SK-N-SH treated with all-trans-retinoic acid at 6 μM for 48 hours (cell line): ENCODE data around the gene ZFAND5.

Experiments
- BACH2 ChIP-seq: fragments of 250-450 bp; sonication (Bioruptor Pico); IDR thresholded peaks from 2 replicates; pipeline ENCODE4 v1.9.0; 2021; ENCODE audit warnings: mild to moderate bottlenecking, borderline replicate concordance
- CREB5 ChIP-seq: fragments of 250-450 bp; sonication (Bioruptor Pico); IDR thresholded peaks from 2 replicates; pipeline ENCODE4 v1.5.1; 2020; ENCODE audit warnings: low read depth, mild to moderate bottlenecking, moderate library complexity
- POU6F1 ChIP-seq: fragments of 250-450 bp; sonication (Bioruptor Pico); IDR thresholded peaks from 2 replicates; pipeline ENCODE4 v1.8.0; 2021; ENCODE audit warnings: low read depth, mild to moderate bottlenecking, moderate library complexity, borderline replicate concordance
- PPARA ChIP-seq: fragments of 250-450 bp; sonication (Bioruptor Pico); IDR thresholded peaks from 2 replicates; pipeline ENCODE4 v1.5.0; 2020; ENCODE audit warnings: mild to moderate bottlenecking, borderline replicate concordance
- RARB ChIP-seq: fragments of 250-450 bp; sonication (Bioruptor Pico); IDR thresholded peaks from 2 replicates; pipeline ENCODE4 v1.8.0; 2021; ENCODE audit warnings: mild to moderate bottlenecking, moderate library complexity
- TOX ChIP-seq: fragments of 250-450 bp; sonication (Bioruptor Pico); IDR thresholded peaks from 2 replicates; pipeline ENCODE4 v1.8.0; 2021; ENCODE audit warnings: mild to moderate bottlenecking, moderate library complexity, borderline replicate concordance
- ZFP3 ChIP-seq: fragments of 250-450 bp; sonication (Bioruptor Pico); IDR thresholded peaks from 2 replicates; pipeline ENCODE4 v1.5.0; 2020; ENCODE audit warnings: mild to moderate bottlenecking, moderate library complexity
- ZFP30 ChIP-seq: fragments of 450-650 bp; formaldehyde crosslinking; IDR thresholded peaks from 2 replicates; pipeline ENCODE4 v1.5.0; 2022; ENCODE audit warnings: mild to moderate bottlenecking, moderate library complexity
- ZNF70 ChIP-seq: fragments of 450-650 bp; formaldehyde crosslinking; IDR thresholded peaks from 2 replicates; pipeline ENCODE4 v1.5.0; 2020; ENCODE audit warnings: mild to moderate bottlenecking, moderate library complexity
- TF ChIP-seq, protein P1 (sequence below): fragments of 250-450 bp; sonication (Bioruptor Pico); IDR thresholded peaks from 2 replicates; pipeline ENCODE4 v1.8.0; 2020; ENCODE audit warnings: mild to moderate bottlenecking, moderate library complexity, borderline replicate concordance
- TF ChIP-seq, protein P2 (sequence below): fragments of 250-450 bp; sonication (Bioruptor Pico); IDR thresholded peaks from 2 replicates; pipeline ENCODE4 v1.5.0; 2020; ENCODE audit warnings: mild to moderate bottlenecking, moderate library complexity

DNA sequence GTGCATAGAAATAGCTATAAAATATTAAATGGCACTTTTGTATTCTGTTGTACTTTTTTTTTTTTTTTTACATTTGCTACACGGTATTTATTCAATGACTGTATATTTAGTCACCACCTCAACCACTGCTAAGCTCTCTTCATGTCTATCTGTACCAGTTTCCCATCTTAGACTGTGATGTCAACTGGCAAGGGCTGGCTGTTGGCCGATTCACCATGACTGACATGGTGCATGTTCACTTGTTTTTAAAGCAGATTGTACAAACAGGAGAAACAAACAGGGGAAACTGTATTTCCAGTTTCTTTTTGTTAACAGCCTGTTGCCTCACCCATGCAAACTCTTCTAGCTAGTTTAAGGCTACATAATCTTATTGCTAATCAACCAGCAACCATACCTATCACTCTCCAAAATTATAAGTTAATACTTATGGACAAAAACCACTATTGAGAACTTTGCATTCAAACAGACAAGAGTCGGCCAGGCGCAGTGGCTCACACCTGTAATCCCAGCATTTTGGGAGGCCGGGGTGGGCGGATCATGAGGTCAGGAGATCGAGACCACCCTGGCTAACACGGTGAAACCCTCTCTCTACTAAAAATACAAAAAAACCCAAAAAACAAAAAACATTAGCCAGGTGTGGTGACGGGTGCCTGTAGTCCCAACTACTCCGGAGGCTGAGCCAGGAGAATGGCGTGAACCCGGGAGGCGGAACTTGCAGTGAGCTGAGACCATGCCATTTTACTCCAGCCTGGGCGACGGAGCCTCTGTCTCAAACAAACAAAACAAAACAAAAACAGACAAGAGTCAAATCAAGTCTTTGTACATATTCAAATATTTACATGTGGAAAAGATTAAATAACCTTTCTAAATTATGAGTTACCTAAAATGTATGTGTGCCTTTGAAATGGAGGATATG is 13.2 kb downstream of the ZFAND5 start:
- TF ChIP-seq BACH2 (CRISPR knock-in tag), result no peak
- TF ChIP-seq TOX, result no peak
- no peak for TF ChIP-seq POU6F1 (CRISPR knock-in tag)
- TF ChIP-seq ZNF70 (CRISPR knock-in tag), result no peak
- no peak for TF ChIP-seq ZFP3 (CRISPR knock-in tag)
- TF ChIP-seq, protein P1, sequence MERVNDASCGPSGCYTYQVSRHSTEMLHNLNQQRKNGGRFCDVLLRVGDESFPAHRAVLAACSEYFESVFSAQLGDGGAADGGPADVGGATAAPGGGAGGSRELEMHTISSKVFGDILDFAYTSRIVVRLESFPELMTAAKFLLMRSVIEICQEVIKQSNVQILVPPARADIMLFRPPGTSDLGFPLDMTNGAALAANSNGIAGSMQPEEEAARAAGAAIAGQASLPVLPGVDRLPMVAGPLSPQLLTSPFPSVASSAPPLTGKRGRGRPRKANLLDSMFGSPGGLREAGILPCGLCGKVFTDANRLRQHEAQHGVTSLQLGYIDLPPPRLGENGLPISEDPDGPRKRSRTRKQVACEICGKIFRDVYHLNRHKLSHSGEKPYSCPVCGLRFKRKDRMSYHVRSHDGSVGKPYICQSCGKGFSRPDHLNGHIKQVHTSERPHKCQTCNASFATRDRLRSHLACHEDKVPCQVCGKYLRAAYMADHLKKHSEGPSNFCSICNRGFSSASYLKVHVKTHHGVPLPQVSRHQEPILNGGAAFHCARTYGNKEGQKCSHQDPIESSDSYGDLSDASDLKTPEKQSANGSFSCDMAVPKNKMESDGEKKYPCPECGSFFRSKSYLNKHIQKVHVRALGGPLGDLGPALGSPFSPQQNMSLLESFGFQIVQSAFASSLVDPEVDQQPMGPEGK (CRISPR knock-in tag), result no peak
- no peak for TF ChIP-seq CREB5 (CRISPR knock-in tag)
- no peak for TF ChIP-seq RARB (CRISPR knock-in tag)
- TF ChIP-seq, protein P2, sequence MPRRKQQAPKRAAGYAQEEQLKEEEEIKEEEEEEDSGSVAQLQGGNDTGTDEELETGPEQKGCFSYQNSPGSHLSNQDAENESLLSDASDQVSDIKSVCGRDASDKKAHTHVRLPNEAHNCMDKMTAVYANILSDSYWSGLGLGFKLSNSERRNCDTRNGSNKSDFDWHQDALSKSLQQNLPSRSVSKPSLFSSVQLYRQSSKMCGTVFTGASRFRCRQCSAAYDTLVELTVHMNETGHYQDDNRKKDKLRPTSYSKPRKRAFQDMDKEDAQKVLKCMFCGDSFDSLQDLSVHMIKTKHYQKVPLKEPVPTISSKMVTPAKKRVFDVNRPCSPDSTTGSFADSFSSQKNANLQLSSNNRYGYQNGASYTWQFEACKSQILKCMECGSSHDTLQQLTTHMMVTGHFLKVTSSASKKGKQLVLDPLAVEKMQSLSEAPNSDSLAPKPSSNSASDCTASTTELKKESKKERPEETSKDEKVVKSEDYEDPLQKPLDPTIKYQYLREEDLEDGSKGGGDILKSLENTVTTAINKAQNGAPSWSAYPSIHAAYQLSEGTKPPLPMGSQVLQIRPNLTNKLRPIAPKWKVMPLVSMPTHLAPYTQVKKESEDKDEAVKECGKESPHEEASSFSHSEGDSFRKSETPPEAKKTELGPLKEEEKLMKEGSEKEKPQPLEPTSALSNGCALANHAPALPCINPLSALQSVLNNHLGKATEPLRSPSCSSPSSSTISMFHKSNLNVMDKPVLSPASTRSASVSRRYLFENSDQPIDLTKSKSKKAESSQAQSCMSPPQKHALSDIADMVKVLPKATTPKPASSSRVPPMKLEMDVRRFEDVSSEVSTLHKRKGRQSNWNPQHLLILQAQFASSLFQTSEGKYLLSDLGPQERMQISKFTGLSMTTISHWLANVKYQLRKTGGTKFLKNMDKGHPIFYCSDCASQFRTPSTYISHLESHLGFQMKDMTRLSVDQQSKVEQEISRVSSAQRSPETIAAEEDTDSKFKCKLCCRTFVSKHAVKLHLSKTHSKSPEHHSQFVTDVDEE (CRISPR knock-in tag), result no peak
- TF ChIP-seq PPARA, result no peak
- no peak for TF ChIP-seq ZFP30 (CRISPR knock-in tag)
